Suprapubic skin (tissue), 4 donors: Measurements from ENCODE around the gene CNNM2. TPM values are rescaled to one million over a fixed set of nuclear protein-coding genes. Genes with fewer than 3 reads are reported as not detected.

ENCODE experiments used
- DNase-seq, 2 donors: peaks; one replicate each; pipeline ENCODE4 v3.0.0-alpha.2; 2019; ENCODE audit warnings: low spot score in 2 of 2
- H3K27ac ChIP-seq: fragments of 200-600 bp; sonication (generic); one replicate; pipeline ENCODE4 v1.5.1; 2019
- H3K27me3 ChIP-seq: fragments of 200-600 bp; sonication (generic); one replicate; pipeline ENCODE4 v1.5.1; 2019
- H3K36me3 ChIP-seq: fragments of 200-600 bp; sonication (generic); one replicate; pipeline ENCODE4 v1.5.1; 2019
- H3K4me1 ChIP-seq: fragments of 200-600 bp; sonication (generic); one replicate; pipeline ENCODE4 v1.5.1; 2019
- H3K4me3 ChIP-seq: fragments of 200-600 bp; sonication (generic); one replicate; pipeline ENCODE4 v1.5.1; 2019; ENCODE audit warnings: mild to moderate bottlenecking
- H3K9me3 ChIP-seq: fragments of 200-600 bp; sonication (generic); one replicate; pipeline ENCODE4 v1.5.1; 2019
- CTCF ChIP-seq, 2 donors: fragments of 200-600 bp in 1 of 2; fragments of 450-650 bp in 1 of 2; sonication (generic) in 1 of 2; IDR thresholded peaks; one replicate each; pipeline ENCODE4 v1.5.1; 2016 to 2019; ENCODE audit warnings: antibody characterized with exemption in 2 of 2, mild to moderate bottlenecking in 1 of 2, moderate library complexity in 1 of 2
- EP300 ChIP-seq: sonication (generic); formaldehyde crosslinking; IDR thresholded peaks from one replicate; pipeline ENCODE4 v1.6.1; 2017; ENCODE audit warnings: antibody characterized with exemption
- POLR2A ChIP-seq, 2 donors: fragments of 450-650 bp; IDR thresholded peaks; one replicate each; pipeline ENCODE4 v1.6.1; 2017; ENCODE audit warnings: antibody characterized with exemption in 2 of 2, mild to moderate bottlenecking in 2 of 2, moderate library complexity in 2 of 2
- POLR2AphosphoS5 ChIP-seq, 3 donors: sonication (generic); formaldehyde crosslinking; IDR thresholded peaks; one replicate each; pipeline ENCODE4 v1.6.1; 2017; ENCODE audit warnings: antibody characterized with exemption in 3 of 3
- WGBS: methylation state at CpG from one replicate; pipeline ENCODE4 v1.1.5; 2018; 5-methylcytosine and 5-hydroxymethylcytosine counted together
- total RNA-seq, 4 donors: library from RNA; depleted of rRNA; stranded (reverse); fragments of >200 nt; gene quantifications; one replicate each; pipeline ENCODE4 v1.1.0, GENCODE V29; 2016

Gene CNNM2
- total RNA-seq, 4 donors from 2014 or later: 8.7 to 16.9 (median 12.9) TPM

- 88% methylated on average over 6 of the region's 6 CpGs for WGBS
- Histone ChIP-seq H3K4me3 (no peak overlapping the region), H3K36me3 (no peaks in the 10 kb centered on the region), H3K27ac (no peak overlapping the region), H3K27me3 (no peaks in the 10 kb centered on the region), H3K9me3 (no peaks in the 10 kb centered on the region), H3K4me1 (peaks cover 28% of the 10 kb centered on the region)
- DNase-seq: no peak
- no peak for TF ChIP-seq EP300
- no peak for TF ChIP-seq CTCF (IDR thresholded peaks at IDR 0.05)
- no peak for TF ChIP-seq POLR2AphosphoS5 (IDR thresholded peaks at IDR 0.05)
- no peak for TF ChIP-seq POLR2A (IDR thresholded peaks at IDR 0.05)
Observed at GRCh38 chr10:103114876-103115275, 196.8 kb downstream of the CNNM2 start.

- Histone ChIP-seq H3K4me1 (peaks cover 13% of the 10 kb centered on the region), H3K4me3 (no peak overlapping the region), H3K36me3 (no peaks in the 10 kb centered on the region), H3K9me3 (no peaks in the 10 kb centered on the region), H3K27me3 (no peaks in the 10 kb centered on the region), H3K27ac (no peak overlapping the region)
- whole genome bisulfite sequencing: 93% methylated on average over 2 of the region's 2 CpGs
- TF ChIP-seq POLR2AphosphoS5 (IDR thresholded peaks at IDR 0.05) (no peak), EP300 (no peak), CTCF (IDR thresholded peaks at IDR 0.05) (no peak), POLR2A (IDR thresholded peaks at IDR 0.05) (no peak)
- DNase-seq: no peak
Observed at GRCh38 chr10:103117247-103117646, 199.2 kb downstream of the CNNM2 start.

GRCh38 chr10:103120546-103120945 lies 202.5 kb downstream of the CNNM2 start:
- H3K9me3 ChIP-seq: no peaks in the 10 kb centered on the region
- TF ChIP-seq EP300: no peak
- no peak for TF ChIP-seq POLR2A (IDR thresholded peaks at IDR 0.05)
- no peak for TF ChIP-seq CTCF (IDR thresholded peaks at IDR 0.05)
- no peak for TF ChIP-seq POLR2AphosphoS5 (IDR thresholded peaks at IDR 0.05)
- H3K4me1 ChIP-seq: peaks cover 17% of the 10 kb centered on the region
- H3K4me3 ChIP-seq: no peak overlapping the region
- no peaks in the 10 kb centered on the region for H3K27me3 ChIP-seq
- peaks cover 3% of the 10 kb centered on the region for H3K36me3 ChIP-seq
- H3K27ac ChIP-seq: no peak overlapping the region
- 71% methylated on average over 2 of the region's 2 CpGs for WGBS
- no peak for DNase-seq

- no peak for DNase-seq
- peaks cover 4% of the 10 kb centered on the region for H3K36me3 ChIP-seq
- 52% methylated on average over 2 of the region's 2 CpGs for WGBS
- TF ChIP-seq EP300: no peak
- no peak for TF ChIP-seq POLR2AphosphoS5 (IDR thresholded peaks at IDR 0.05)
- TF ChIP-seq POLR2A (IDR thresholded peaks at IDR 0.05): no peak
- TF ChIP-seq CTCF (IDR thresholded peaks at IDR 0.05): no peak
- H3K9me3 ChIP-seq: no peaks in the 10 kb centered on the region
- H3K4me1 ChIP-seq: peaks cover 18% of the 10 kb centered on the region
- H3K27me3 ChIP-seq: no peaks in the 10 kb centered on the region
- H3K4me3 ChIP-seq: no peak overlapping the region
- H3K27ac ChIP-seq: no peak overlapping the region
Observed at GRCh38 chr10:103120977-103121735, 203.1 kb downstream of the CNNM2 start.

GRCh38 chr10:103123282-103124024 lies 205.4 kb downstream of the CNNM2 start:
- DNase-seq: no peak
- H3K36me3 ChIP-seq: peaks cover 4% of the 10 kb centered on the region
- no peaks in the 10 kb centered on the region for H3K9me3 ChIP-seq
- no peak overlapping the region for H3K4me3 ChIP-seq
- no peak for TF ChIP-seq EP300
- TF ChIP-seq CTCF (IDR thresholded peaks at IDR 0.05): no peak
- no peak for TF ChIP-seq POLR2AphosphoS5 (IDR thresholded peaks at IDR 0.05)
- TF ChIP-seq POLR2A (IDR thresholded peaks at IDR 0.05): no peak
- no peaks in the 10 kb centered on the region for H3K27me3 ChIP-seq
- 75% methylated on average over 7 of the region's 7 CpGs for WGBS
- peaks cover 18% of the 10 kb centered on the region for H3K4me1 ChIP-seq
- H3K27ac ChIP-seq: no peak overlapping the region
